ENCODE results near the gene IP6K1. TPM values are rescaled to one million over a fixed set of nuclear protein-coding genes. Genes with fewer than 3 reads are reported as not detected.

IP6K1 gene
- polyA plus RNA-seq, 1 donor (not counting 4 experiments of a cell fraction or from before 2014, with no cell fraction given): 24.5 TPM

GRCh38 chr3:49757197-49757596 lies 29.1 kb downstream of the IP6K1 start:
- no peak for DNase-seq (ENCODE audit: low read depth, low spot score)
- dilution Hi-C loops (cut with MboI; ENCODE audit: extremely low pct_ligation_motif_present, low sequenced_read_pairs): no loop called here
- no peak overlapping the region for H3K4me2 ChIP-seq (ENCODE audit: control insufficient read depth, extremely low read depth, insufficient read depth, low read depth, low read length)
- H3K4me3 ChIP-seq (ENCODE audit: control insufficient read depth in 2 of 3, extremely low read depth in 1 of 3, insufficient read depth in 2 of 3, low read depth in 1 of 3, low read length in 3 of 3): no peak overlapping the region
- H3K79me2 ChIP-seq (ENCODE audit: control insufficient read depth, insufficient read depth, low read length): peaks cover 36% of the 10 kb centered on the region
- no peaks in the 10 kb centered on the region for H3K9me1 ChIP-seq (ENCODE audit: control insufficient read depth, extremely low read depth, insufficient read depth, low read length)
- H3K36me3 ChIP-seq (ENCODE audit: control insufficient read depth in 2 of 2, extremely low read depth in 1 of 2, insufficient read depth in 2 of 2, low read length in 2 of 2): no peaks in the 10 kb centered on the region
- no peak overlapping the region for H3K27ac ChIP-seq (ENCODE audit: control insufficient read depth, insufficient read depth, low read length)
- no peaks in the 10 kb centered on the region for H3K9me3 ChIP-seq (ENCODE audit: control insufficient read depth, low read depth, low read length)
- TF ChIP-seq EZH2 (IDR thresholded peaks at IDR 0.05; ENCODE audit: low read length): no peak
- no peak for TF ChIP-seq CTCF (optimal IDR thresholded peaks at IDR 0.05 in 1 of 3, IDR thresholded peaks at IDR 0.05 in 1 of 3, conservative IDR thresholded peaks at IDR 0.05 in 1 of 3; ENCODE audit: extremely low read depth in 1 of 3, insufficient read depth in 2 of 3, low read length in 3 of 3)
- H3K9ac ChIP-seq (ENCODE audit: control insufficient read depth, extremely low read depth, insufficient read depth, low read length): no peak overlapping the region
- no peaks in the 10 kb centered on the region for H3K27me3 ChIP-seq (ENCODE audit: control insufficient read depth, extremely low read depth, insufficient read depth, low read length)
- H3K4me1 ChIP-seq (ENCODE audit: control insufficient read depth, extremely low read depth, insufficient read depth, low read length): no peaks in the 10 kb centered on the region
- no peaks in the 10 kb centered on the region for H4K20me1 ChIP-seq (ENCODE audit: control insufficient read depth, extremely low read depth, insufficient read depth, low read length)
- H2AFZ ChIP-seq (ENCODE audit: control insufficient read depth, low read length): no peak overlapping the region
- FAIRE-seq: no peak

GRCh38 chr3:49756036-49756435 lies 30.3 kb downstream of the IP6K1 start:
- Histone ChIP-seq H4K20me1 (ENCODE audit: control insufficient read depth, extremely low read depth, insufficient read depth, low read length) (no peaks in the 10 kb centered on the region), H3K9me3 (ENCODE audit: control insufficient read depth, low read depth, low read length) (no peaks in the 10 kb centered on the region), H2AFZ (ENCODE audit: control insufficient read depth, low read length) (no peak overlapping the region), H3K36me3 (ENCODE audit: control insufficient read depth in 2 of 2, extremely low read depth in 1 of 2, insufficient read depth in 2 of 2, low read length in 2 of 2) (no peaks in the 10 kb centered on the region), H3K27me3 (ENCODE audit: control insufficient read depth, extremely low read depth, insufficient read depth, low read length) (no peaks in the 10 kb centered on the region), H3K79me2 (ENCODE audit: control insufficient read depth, insufficient read depth, low read length) (peaks cover 31% of the 10 kb centered on the region), H3K9ac (ENCODE audit: control insufficient read depth, extremely low read depth, insufficient read depth, low read length) (no peak overlapping the region), H3K9me1 (ENCODE audit: control insufficient read depth, extremely low read depth, insufficient read depth, low read length) (no peaks in the 10 kb centered on the region), H3K4me3 (ENCODE audit: control insufficient read depth in 2 of 3, extremely low read depth in 1 of 3, insufficient read depth in 2 of 3, low read depth in 1 of 3, low read length in 3 of 3) (no peak overlapping the region), H3K4me2 (ENCODE audit: control insufficient read depth, extremely low read depth, insufficient read depth, low read depth, low read length) (no peak overlapping the region), H3K4me1 (ENCODE audit: control insufficient read depth, extremely low read depth, insufficient read depth, low read length) (no peaks in the 10 kb centered on the region), H3K27ac (ENCODE audit: control insufficient read depth, insufficient read depth, low read length) (no peak overlapping the region)
- FAIRE-seq: no peak
- no peak for DNase-seq (ENCODE audit: low read depth, low spot score)
- TF ChIP-seq CTCF (optimal IDR thresholded peaks at IDR 0.05 in 1 of 3, IDR thresholded peaks at IDR 0.05 in 1 of 3, conservative IDR thresholded peaks at IDR 0.05 in 1 of 3; ENCODE audit: extremely low read depth in 1 of 3, insufficient read depth in 2 of 3, low read length in 3 of 3) (no peak), EZH2 (IDR thresholded peaks at IDR 0.05; ENCODE audit: low read length) (no peak)
- dilution Hi-C loops (cut with MboI; ENCODE audit: extremely low pct_ligation_motif_present, low sequenced_read_pairs): no loop called here
